Measurements from ENCODE around the gene CUL1. TPM values are rescaled to one million over a fixed set of nuclear protein-coding genes. Genes with fewer than 3 reads are reported as not detected.

Gene CUL1
- total and polyA plus RNA-seq, 2 experiments from 2014 or later: 35.6 to 71.3 TPM

DNA sequence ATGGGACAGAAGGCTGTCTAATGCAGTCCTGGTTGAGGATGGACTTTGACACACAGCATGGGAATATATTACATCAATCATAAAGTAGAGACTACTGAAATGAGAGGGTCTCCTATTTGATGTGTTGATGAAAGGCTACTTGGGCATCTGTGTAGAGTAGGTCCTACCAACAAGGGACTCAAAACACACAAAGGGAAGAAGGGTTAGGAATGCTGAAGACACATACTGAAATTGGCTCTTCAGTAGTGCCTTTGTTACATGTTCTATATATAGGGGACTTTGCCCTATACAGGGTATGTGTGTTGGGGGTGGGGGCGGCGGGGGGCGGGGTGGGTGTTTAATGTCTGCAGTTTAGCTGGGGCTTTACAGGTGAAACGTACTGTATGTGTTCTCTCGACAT lies 7.7 kb downstream of the CUL1 start:
- Mint-ChIP-seq H3K4me1 (peaks cover 77% of the 10 kb centered on the region), H3K9me3 (no peaks in the 10 kb centered on the region), H3K27ac (no peak overlapping the region), H3K27me3 (ENCODE audit: insufficient read depth, low read depth, poor library complexity) (peaks cover 2% of the 10 kb centered on the region), H3K36me3 (ENCODE audit: low read depth) (no peaks in the 10 kb centered on the region), H3K4me3 (no peak overlapping the region)
- TF ChIP-seq, protein P1, sequence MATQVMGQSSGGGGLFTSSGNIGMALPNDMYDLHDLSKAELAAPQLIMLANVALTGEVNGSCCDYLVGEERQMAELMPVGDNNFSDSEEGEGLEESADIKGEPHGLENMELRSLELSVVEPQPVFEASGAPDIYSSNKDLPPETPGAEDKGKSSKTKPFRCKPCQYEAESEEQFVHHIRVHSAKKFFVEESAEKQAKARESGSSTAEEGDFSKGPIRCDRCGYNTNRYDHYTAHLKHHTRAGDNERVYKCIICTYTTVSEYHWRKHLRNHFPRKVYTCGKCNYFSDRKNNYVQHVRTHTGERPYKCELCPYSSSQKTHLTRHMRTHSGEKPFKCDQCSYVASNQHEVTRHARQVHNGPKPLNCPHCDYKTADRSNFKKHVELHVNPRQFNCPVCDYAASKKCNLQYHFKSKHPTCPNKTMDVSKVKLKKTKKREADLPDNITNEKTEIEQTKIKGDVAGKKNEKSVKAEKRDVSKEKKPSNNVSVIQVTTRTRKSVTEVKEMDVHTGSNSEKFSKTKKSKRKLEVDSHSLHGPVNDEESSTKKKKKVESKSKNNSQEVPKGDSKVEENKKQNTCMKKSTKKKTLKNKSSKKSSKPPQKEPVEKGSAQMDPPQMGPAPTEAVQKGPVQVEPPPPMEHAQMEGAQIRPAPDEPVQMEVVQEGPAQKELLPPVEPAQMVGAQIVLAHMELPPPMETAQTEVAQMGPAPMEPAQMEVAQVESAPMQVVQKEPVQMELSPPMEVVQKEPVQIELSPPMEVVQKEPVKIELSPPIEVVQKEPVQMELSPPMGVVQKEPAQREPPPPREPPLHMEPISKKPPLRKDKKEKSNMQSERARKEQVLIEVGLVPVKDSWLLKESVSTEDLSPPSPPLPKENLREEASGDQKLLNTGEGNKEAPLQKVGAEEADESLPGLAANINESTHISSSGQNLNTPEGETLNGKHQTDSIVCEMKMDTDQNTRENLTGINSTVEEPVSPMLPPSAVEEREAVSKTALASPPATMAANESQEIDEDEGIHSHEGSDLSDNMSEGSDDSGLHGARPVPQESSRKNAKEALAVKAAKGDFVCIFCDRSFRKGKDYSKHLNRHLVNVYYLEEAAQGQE (IDR thresholded peaks at IDR 0.05; ENCODE audit: unreplicated experiment): no peak
- Histone ChIP-seq H3K36me3 (ENCODE audit: insufficient read depth) (no peaks in the 10 kb centered on the region), H3K27ac (ENCODE audit: low read depth) (peak overlapping the region; percentile 28; the same call in 1 of the 2 replicates), H3K4me3 (no peak overlapping the region), H3K27me3 (ENCODE audit: insufficient read depth) (no peaks in the 10 kb centered on the region), H3K79me2 (replicated peaks; ENCODE audit: insufficient read depth) (peaks cover 100% of the 10 kb centered on the region), H3K4me1 (ENCODE audit: insufficient read depth) (peaks cover 78% of the 10 kb centered on the region), H3F3A (replicated peaks; ENCODE audit: low read depth) (no peaks in the 10 kb centered on the region), H3K9me2 (ENCODE audit: insufficient read depth) (no peaks in the 10 kb centered on the region), H3K4me2 (peak overlapping the region; percentile 43), H2AFZ (no peak overlapping the region), H4K20me1 (replicated peaks; ENCODE audit: insufficient read depth) (peaks cover 52% of the 10 kb centered on the region)
- DNase-seq (ENCODE audit: low spot score) (no peak), ATAC-seq (no peak)

DNA sequence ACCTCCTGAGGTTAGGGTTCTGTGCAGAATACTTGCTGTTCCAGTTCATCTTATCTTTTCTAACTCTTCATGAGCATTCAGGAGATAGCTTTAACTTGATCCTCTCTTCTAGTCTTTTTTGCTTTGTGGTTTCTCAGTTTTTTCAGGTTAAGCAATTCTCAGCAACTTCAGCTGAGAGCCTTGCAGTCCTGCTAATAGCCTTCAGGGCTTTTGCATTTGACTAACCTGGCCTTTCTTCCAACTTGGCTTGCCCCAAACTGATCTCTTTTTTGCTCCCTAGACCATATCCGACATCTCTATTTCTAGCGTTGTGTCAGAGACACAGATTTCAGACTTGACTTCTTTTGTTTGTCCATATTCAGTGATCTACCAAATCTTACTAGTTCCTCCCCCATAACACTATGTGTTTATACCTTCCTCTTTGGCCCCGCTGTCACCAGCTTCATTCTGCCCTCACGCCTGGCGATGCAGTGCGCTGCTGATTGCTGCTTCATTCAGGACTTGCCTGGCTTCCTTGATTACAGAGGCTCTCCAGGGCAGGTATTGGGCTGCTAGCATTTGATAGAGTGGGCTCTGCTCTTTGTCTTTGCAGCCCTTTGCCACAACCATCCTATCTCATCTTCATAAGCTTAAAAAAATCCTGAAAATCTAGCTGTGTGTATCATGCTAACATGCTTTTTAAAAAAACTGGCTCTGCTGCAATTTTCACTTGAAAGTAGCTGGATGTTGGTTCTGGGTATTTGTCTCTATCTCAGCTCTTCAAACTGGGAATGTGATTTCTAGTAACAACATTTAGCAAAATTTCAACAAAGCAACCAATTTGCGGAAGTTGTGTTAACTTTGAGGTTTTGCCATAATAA lies 9.6 kb downstream of the CUL1 start:
- Histone ChIP-seq H3K79me2 (replicated peaks; ENCODE audit: insufficient read depth) (peaks cover 100% of the 10 kb centered on the region), H3K27me3 (ENCODE audit: insufficient read depth) (no peaks in the 10 kb centered on the region), H3K9me2 (ENCODE audit: insufficient read depth) (no peaks in the 10 kb centered on the region), H3K4me2 (peak overlapping the region; percentile 3), H2AFZ (no peak overlapping the region), H4K20me1 (replicated peaks; ENCODE audit: insufficient read depth) (peaks cover 48% of the 10 kb centered on the region), H3F3A (replicated peaks; ENCODE audit: low read depth) (no peaks in the 10 kb centered on the region), H3K27ac (ENCODE audit: low read depth) (peak overlapping the region; percentile 46), H3K4me3 (no peak overlapping the region), H3K36me3 (ENCODE audit: insufficient read depth) (no peaks in the 10 kb centered on the region), H3K4me1 (ENCODE audit: insufficient read depth) (peaks cover 68% of the 10 kb centered on the region)
- H3K9me3 Mint-ChIP-seq: no peaks in the 10 kb centered on the region
- peaks cover 69% of the 10 kb centered on the region for H3K4me1 Mint-ChIP-seq
- H3K36me3 Mint-ChIP-seq (ENCODE audit: low read depth): no peaks in the 10 kb centered on the region
- DNase-seq (ENCODE audit: low spot score) (no peak), ATAC-seq (peak; percentile 79)
- peaks cover 3% of the 10 kb centered on the region for H3K27me3 Mint-ChIP-seq (ENCODE audit: insufficient read depth, low read depth, poor library complexity)
- H3K27ac Mint-ChIP-seq: peak overlapping the region; percentile 22; the same call in 1 of the 2 replicates
- H3K4me3 Mint-ChIP-seq: peak overlapping the region; percentile 4; the same call in 1 of the 3 replicates
- TF ChIP-seq ZNF331 (CRISPR knock-in tag; IDR thresholded peaks at IDR 0.05; ENCODE audit: low read depth) (no peak), EZH2phosphoT487 (IDR thresholded peaks at IDR 0.05; ENCODE audit: unreplicated experiment) (no peak), NANOG (IDR thresholded peaks at IDR 0.05; ENCODE audit: borderline replicate concordance) (no peak), CREB1 (CRISPR knock-in tag; IDR thresholded peaks at IDR 0.05; ENCODE audit: low read depth) (no peak), JUNB (IDR thresholded peaks at IDR 0.05; ENCODE audit: unreplicated experiment) (no peak), POLR2AphosphoS5 (IDR thresholded peaks at IDR 0.05; ENCODE audit: low read depth) (no peak)
- TF ChIP-seq, protein P2, sequence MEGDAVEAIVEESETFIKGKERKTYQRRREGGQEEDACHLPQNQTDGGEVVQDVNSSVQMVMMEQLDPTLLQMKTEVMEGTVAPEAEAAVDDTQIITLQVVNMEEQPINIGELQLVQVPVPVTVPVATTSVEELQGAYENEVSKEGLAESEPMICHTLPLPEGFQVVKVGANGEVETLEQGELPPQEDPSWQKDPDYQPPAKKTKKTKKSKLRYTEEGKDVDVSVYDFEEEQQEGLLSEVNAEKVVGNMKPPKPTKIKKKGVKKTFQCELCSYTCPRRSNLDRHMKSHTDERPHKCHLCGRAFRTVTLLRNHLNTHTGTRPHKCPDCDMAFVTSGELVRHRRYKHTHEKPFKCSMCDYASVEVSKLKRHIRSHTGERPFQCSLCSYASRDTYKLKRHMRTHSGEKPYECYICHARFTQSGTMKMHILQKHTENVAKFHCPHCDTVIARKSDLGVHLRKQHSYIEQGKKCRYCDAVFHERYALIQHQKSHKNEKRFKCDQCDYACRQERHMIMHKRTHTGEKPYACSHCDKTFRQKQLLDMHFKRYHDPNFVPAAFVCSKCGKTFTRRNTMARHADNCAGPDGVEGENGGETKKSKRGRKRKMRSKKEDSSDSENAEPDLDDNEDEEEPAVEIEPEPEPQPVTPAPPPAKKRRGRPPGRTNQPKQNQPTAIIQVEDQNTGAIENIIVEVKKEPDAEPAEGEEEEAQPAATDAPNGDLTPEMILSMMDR (conservative IDR thresholded peaks at IDR 0.05; ENCODE audit: low read depth in 2 of 2): no peak
- TF ChIP-seq, protein P3, sequence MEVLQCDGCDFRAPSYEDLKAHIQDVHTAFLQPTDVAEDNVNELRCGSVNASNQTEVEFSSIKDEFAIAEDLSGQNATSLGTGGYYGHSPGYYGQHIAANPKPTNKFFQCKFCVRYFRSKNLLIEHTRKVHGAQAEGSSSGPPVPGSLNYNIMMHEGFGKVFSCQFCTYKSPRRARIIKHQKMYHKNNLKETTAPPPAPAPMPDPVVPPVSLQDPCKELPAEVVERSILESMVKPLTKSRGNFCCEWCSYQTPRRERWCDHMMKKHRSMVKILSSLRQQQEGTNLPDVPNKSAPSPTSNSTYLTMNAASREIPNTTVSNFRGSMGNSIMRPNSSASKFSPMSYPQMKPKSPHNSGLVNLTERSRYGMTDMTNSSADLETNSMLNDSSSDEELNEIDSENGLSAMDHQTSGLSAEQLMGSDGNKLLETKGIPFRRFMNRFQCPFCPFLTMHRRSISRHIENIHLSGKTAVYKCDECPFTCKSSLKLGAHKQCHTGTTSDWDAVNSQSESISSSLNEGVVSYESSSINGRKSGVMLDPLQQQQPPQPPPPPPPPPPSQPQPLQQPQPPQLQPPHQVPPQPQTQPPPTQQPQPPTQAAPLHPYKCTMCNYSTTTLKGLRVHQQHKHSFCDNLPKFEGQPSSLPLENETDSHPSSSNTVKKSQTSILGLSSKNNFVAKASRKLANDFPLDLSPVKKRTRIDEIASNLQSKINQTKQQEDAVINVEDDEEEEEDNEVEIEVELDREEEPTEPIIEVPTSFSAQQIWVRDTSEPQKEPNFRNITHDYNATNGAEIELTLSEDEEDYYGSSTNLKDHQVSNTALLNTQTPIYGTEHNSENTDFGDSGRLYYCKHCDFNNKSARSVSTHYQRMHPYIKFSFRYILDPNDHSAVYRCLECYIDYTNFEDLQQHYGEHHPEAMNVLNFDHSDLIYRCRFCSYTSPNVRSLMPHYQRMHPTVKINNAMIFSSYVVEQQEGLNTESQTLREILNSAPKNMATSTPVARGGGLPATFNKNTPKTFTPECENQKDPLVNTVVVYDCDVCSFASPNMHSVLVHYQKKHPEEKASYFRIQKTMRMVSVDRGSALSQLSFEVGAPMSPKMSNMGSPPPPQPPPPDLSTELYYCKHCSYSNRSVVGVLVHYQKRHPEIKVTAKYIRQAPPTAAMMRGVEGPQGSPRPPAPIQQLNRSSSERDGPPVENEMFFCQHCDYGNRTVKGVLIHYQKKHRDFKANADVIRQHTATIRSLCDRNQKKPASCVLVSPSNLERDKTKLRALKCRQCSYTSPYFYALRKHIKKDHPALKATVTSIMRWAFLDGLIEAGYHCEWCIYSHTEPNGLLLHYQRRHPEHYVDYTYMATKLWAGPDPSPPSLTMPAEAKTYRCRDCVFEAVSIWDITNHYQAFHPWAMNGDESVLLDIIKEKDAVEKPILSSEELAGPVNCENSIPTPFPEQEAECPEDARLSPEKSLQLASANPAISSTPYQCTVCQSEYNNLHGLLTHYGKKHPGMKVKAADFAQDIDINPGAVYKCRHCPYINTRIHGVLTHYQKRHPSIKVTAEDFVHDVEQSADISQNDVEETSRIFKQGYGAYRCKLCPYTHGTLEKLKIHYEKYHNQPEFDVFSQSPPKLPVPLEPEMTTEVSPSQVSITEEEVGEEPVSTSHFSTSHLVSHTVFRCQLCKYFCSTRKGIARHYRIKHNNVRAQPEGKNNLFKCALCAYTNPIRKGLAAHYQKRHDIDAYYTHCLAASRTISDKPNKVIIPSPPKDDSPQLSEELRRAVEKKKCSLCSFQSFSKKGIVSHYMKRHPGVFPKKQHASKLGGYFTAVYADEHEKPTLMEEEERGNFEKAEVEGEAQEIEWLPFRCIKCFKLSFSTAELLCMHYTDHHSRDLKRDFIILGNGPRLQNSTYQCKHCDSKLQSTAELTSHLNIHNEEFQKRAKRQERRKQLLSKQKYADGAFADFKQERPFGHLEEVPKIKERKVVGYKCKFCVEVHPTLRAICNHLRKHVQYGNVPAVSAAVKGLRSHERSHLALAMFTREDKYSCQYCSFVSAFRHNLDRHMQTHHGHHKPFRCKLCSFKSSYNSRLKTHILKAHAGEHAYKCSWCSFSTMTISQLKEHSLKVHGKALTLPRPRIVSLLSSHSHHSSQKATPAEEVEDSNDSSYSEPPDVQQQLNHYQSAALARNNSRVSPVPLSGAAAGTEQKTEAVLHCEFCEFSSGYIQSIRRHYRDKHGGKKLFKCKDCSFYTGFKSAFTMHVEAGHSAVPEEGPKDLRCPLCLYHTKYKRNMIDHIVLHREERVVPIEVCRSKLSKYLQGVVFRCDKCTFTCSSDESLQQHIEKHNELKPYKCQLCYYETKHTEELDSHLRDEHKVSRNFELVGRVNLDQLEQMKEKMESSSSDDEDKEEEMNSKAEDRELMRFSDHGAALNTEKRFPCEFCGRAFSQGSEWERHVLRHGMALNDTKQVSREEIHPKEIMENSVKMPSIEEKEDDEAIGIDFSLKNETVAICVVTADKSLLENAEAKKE (CRISPR knock-in tag; IDR thresholded peaks at IDR 0.05): no peak
